GM12875 (cell line): Measurements from ENCODE around the gene PGAP1.

Experiments used
- H3K4me3 ChIP-seq: one replicate; pipeline ENCODE4 v1.5.1; 2011; ENCODE audit warnings: low read depth, low read length, control low read depth
- CTCF ChIP-seq: IDR thresholded peaks from 2 replicates; pipeline ENCODE4 v1.5.1; 2011; ENCODE audit warnings: low read depth, mild to moderate bottlenecking, control low read depth, inconsistent platforms, low read length, moderate library complexity, borderline replicate concordance; ENCODE audit not compliant: insufficient read depth

The PGAP1 gene

GRCh38 chr2:196891136-196891535, 35.4 kb downstream of the PGAP1 start:
- no peak for TF ChIP-seq CTCF
- no peak overlapping the region for H3K4me3 ChIP-seq

GRCh38 chr2:196887431-196887830, 39.1 kb downstream of the PGAP1 start:
- no peak for TF ChIP-seq CTCF
- H3K4me3 ChIP-seq = no peak overlapping the region

GRCh38 chr2:196884368-196884767, 42.1 kb downstream of the PGAP1 start:
- no peak overlapping the region for H3K4me3 ChIP-seq
- no peak for TF ChIP-seq CTCF

- no peak for TF ChIP-seq CTCF
- no peak overlapping the region for H3K4me3 ChIP-seq
These were observed 50.1 kb downstream of the PGAP1 start for GRCh38 chr2:196876364-196876763.

- TF ChIP-seq CTCF = no peak
- no peak overlapping the region for H3K4me3 ChIP-seq
These were observed 51.1 kb downstream of the PGAP1 start for GRCh38 chr2:196875414-196875813.

- no peak for TF ChIP-seq CTCF
- H3K4me3 ChIP-seq = no peak overlapping the region
These were observed 53.0 kb downstream of the PGAP1 start for GRCh38 chr2:196873511-196873910.

GRCh38 chr2:196854629-196855028, 71.9 kb downstream of the PGAP1 start:
- no peak overlapping the region for H3K4me3 ChIP-seq
- no peak for TF ChIP-seq CTCF
